Astrocyte (in vitro differentiated cells and primary cell): Measurements from ENCODE around the gene SH3GL2. TPM values are rescaled to one million over a fixed set of nuclear protein-coding genes. Genes with fewer than 3 reads are reported as not detected.

ENCODE experiments used
- DNase-seq: peaks from one replicate; pipeline ENCODE4 v3.0.0-alpha.2; 2010; ENCODE audit warnings: low read depth
- FAIRE-seq: peaks from 2 replicates; lab custom pipeline; 2011; peaks lifted over from hg19 to GRCh38; lab: Jason Lieb, UNC
- H2AFZ ChIP-seq: 2 replicates; pipeline ENCODE4 v1.6.0; 2012; ENCODE audit warnings: low read depth, low read length, inconsistent platforms
- H3K27ac ChIP-seq: 2 replicates; pipeline ENCODE4 v1.5.1; 2011; ENCODE audit warnings: low read depth, low read length, inconsistent platforms
- H3K27me3 ChIP-seq: 2 replicates; pipeline ENCODE4 v1.6.0; 2011; ENCODE audit warnings: low read length, inconsistent platforms; ENCODE audit not compliant: insufficient read depth
- H3K36me3 ChIP-seq: 2 replicates; pipeline ENCODE4 v1.5.1; 2011; ENCODE audit warnings: low read length, inconsistent platforms; ENCODE audit not compliant: insufficient read depth
- H3K4me1 ChIP-seq: 2 replicates; pipeline ENCODE4 v1.5.1; 2011; ENCODE audit warnings: low read length, inconsistent platforms; ENCODE audit not compliant: insufficient read depth
- H3K4me2 ChIP-seq: 2 replicates; pipeline ENCODE4 v1.6.0; 2012; ENCODE audit warnings: low read length, inconsistent platforms
- H3K4me3 ChIP-seq: 2 replicates; pipeline ENCODE4 v1.5.1; 2011; ENCODE audit warnings: low read depth, mild to moderate bottlenecking, low read length, inconsistent platforms; ENCODE audit not compliant: insufficient read depth
- H3K79me2 ChIP-seq: 2 replicates; pipeline ENCODE4 v1.6.0; 2012; ENCODE audit warnings: mild to moderate bottlenecking, low read length, inconsistent platforms; ENCODE audit not compliant: insufficient read depth
- H3K9ac ChIP-seq: 2 replicates; pipeline ENCODE4 v1.6.0; 2012; ENCODE audit warnings: mild to moderate bottlenecking, low read length, inconsistent platforms
- H3K9me3 ChIP-seq: 2 replicates; pipeline ENCODE4 v1.5.1; 2012; ENCODE audit warnings: low read depth, mild to moderate bottlenecking, low read length, inconsistent platforms; ENCODE audit not compliant: insufficient read depth
- H4K20me1 ChIP-seq: 2 replicates; pipeline ENCODE4 v1.6.0; 2012; ENCODE audit warnings: low read length, inconsistent platforms; ENCODE audit not compliant: insufficient read depth
- H3K27ac Mint-ChIP-seq: one replicate; pipeline ENCODE4 v1.8.0; 2021; ENCODE audit warnings: mild to moderate bottlenecking, mixed read lengths; ENCODE audit not compliant: unreplicated experiment
- H3K27me3 Mint-ChIP-seq: one replicate; pipeline ENCODE4 v1.8.0; 2021; ENCODE audit warnings: low read depth, mixed read lengths; ENCODE audit not compliant: unreplicated experiment
- H3K36me3 Mint-ChIP-seq: one replicate; pipeline ENCODE4 v1.8.0; 2021; ENCODE audit warnings: low read depth, mixed read lengths; ENCODE audit not compliant: unreplicated experiment
- H3K4me1 Mint-ChIP-seq: one replicate; pipeline ENCODE4 v1.8.0; 2021; ENCODE audit warnings: low read depth, mixed read lengths; ENCODE audit not compliant: unreplicated experiment
- H3K4me3 Mint-ChIP-seq: one replicate; pipeline ENCODE4 v1.8.0; 2021; ENCODE audit warnings: mild to moderate bottlenecking, moderate library complexity, mixed read lengths; ENCODE audit not compliant: unreplicated experiment
- H3K9me3 Mint-ChIP-seq: one replicate; pipeline ENCODE4 v1.8.0; 2021; ENCODE audit warnings: mild to moderate bottlenecking, mixed read lengths; ENCODE audit not compliant: unreplicated experiment
- EZH2 ChIP-seq: IDR thresholded peaks from 2 replicates; pipeline ENCODE4 v1.6.1; 2012; ENCODE audit warnings: mild to moderate bottlenecking, low read length, inconsistent platforms; ENCODE audit not compliant: insufficient read depth
- total RNA-seq: library from RNA; stranded (reverse); gene quantifications from 2 replicates; pipeline ENCODE4 v1.2.1, GENCODE V29; 2021
- TF ChIP-seq, protein P1 (sequence below): IDR thresholded peaks from 2 replicates; pipeline ENCODE4 v1.5.1; 2011; ENCODE audit warnings: low read depth, mild to moderate bottlenecking, inconsistent platforms, low read length, moderate library complexity; ENCODE audit not compliant: insufficient read depth

SH3GL2 gene
- total RNA-seq, 1 donor from 2014 or later, result 0.16 TPM

DNA sequence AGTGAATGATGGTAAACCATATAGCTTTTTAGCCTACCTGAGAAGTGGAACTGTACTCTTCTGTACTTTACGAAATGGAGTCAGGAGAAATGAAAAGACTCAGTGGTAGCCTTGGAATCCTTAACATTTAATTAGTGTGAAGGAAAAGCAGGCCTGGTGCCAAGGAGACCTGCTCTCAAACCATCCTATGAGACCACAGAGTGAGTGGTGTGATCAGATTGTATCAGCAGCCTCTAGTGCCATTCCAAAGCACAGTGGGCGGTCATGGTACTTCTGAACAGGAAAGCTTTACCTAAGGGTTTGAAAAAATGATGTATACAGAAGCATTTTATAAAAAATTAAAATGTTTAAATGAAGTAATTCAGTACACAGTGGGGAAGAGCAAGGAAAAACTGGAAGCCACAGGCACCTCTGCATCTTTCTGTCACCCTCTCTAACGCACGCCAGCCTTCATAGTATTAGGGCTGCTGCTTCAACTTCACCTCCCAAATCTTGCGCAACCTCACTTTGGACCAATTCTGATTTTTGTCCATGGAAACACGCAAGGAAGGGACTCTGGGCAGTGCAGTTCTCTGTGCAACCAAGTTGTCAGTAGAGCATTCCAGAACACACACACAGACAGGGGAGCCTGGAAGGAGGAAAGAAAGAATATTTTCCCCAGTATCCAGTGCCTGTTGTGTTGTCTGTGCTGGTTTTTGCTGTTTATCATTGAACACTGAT, 203.7 kb downstream of the SH3GL2 start:
- no peaks in the 10 kb centered on the region for H3K4me1 Mint-ChIP-seq
- no peak overlapping the region for H3K4me2 ChIP-seq
- no peaks in the 10 kb centered on the region for H3K36me3 ChIP-seq
- no peaks in the 10 kb centered on the region for H4K20me1 ChIP-seq
- H3K27ac ChIP-seq, result no peak overlapping the region
- no peaks in the 10 kb centered on the region for H3K79me2 ChIP-seq
- no peak overlapping the region for H3K27ac Mint-ChIP-seq
- FAIRE-seq, result no peak
- no peak overlapping the region for H2AFZ ChIP-seq
- TF ChIP-seq EZH2, result no peak
- TF ChIP-seq, protein P1, sequence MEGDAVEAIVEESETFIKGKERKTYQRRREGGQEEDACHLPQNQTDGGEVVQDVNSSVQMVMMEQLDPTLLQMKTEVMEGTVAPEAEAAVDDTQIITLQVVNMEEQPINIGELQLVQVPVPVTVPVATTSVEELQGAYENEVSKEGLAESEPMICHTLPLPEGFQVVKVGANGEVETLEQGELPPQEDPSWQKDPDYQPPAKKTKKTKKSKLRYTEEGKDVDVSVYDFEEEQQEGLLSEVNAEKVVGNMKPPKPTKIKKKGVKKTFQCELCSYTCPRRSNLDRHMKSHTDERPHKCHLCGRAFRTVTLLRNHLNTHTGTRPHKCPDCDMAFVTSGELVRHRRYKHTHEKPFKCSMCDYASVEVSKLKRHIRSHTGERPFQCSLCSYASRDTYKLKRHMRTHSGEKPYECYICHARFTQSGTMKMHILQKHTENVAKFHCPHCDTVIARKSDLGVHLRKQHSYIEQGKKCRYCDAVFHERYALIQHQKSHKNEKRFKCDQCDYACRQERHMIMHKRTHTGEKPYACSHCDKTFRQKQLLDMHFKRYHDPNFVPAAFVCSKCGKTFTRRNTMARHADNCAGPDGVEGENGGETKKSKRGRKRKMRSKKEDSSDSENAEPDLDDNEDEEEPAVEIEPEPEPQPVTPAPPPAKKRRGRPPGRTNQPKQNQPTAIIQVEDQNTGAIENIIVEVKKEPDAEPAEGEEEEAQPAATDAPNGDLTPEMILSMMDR, result no peak
- no peaks in the 10 kb centered on the region for H3K9me3 Mint-ChIP-seq
- H3K4me3 ChIP-seq, result no peak overlapping the region
- H3K9me3 ChIP-seq, result no peaks in the 10 kb centered on the region
- H3K27me3 Mint-ChIP-seq, result no peaks in the 10 kb centered on the region
- no peak overlapping the region for H3K9ac ChIP-seq
- H3K36me3 Mint-ChIP-seq, result no peaks in the 10 kb centered on the region
- H3K4me3 Mint-ChIP-seq, result no peak overlapping the region
- no peaks in the 10 kb centered on the region for H3K4me1 ChIP-seq
- DNase-seq, result no peak
- H3K27me3 ChIP-seq, result no peaks in the 10 kb centered on the region

DNA sequence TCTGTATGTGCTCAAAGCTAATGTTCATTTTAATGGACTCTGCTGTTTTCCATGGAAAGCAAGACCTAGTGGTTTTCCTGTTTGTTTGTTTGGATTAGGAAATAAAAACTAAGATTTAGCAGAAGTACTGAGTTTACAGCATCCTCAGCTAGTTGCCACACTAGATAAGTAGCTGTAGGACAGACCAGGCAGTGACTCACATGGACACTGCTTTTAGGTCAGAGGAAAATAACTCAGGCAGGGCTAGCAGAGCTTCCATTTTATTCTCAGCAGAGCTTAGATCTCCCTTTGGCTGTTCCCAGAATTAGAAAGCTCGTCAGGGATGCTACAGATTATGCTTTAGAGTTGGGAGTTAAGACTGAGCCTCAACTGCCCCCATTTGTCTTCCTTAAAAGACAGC, 204.4 kb downstream of the SH3GL2 start:
- Mint-ChIP-seq H3K36me3 (no peaks in the 10 kb centered on the region), H3K4me3 (no peak overlapping the region), H3K27ac (no peak overlapping the region), H3K27me3 (no peaks in the 10 kb centered on the region), H3K9me3 (no peaks in the 10 kb centered on the region), H3K4me1 (no peaks in the 10 kb centered on the region)
- H3K79me2 ChIP-seq, result no peaks in the 10 kb centered on the region
- H3K4me2 ChIP-seq, result no peak overlapping the region
- DNase-seq, result no peak
- H2AFZ ChIP-seq, result no peak overlapping the region
- no peaks in the 10 kb centered on the region for H3K27me3 ChIP-seq
- no peaks in the 10 kb centered on the region for H3K4me1 ChIP-seq
- no peak overlapping the region for H3K27ac ChIP-seq
- FAIRE-seq, result no peak
- H4K20me1 ChIP-seq, result no peaks in the 10 kb centered on the region
- TF ChIP-seq EZH2, result no peak
- TF ChIP-seq, protein P1, result no peak
- no peaks in the 10 kb centered on the region for H3K9me3 ChIP-seq
- no peak overlapping the region for H3K9ac ChIP-seq
- no peak overlapping the region for H3K4me3 ChIP-seq
- no peaks in the 10 kb centered on the region for H3K36me3 ChIP-seq

DNA sequence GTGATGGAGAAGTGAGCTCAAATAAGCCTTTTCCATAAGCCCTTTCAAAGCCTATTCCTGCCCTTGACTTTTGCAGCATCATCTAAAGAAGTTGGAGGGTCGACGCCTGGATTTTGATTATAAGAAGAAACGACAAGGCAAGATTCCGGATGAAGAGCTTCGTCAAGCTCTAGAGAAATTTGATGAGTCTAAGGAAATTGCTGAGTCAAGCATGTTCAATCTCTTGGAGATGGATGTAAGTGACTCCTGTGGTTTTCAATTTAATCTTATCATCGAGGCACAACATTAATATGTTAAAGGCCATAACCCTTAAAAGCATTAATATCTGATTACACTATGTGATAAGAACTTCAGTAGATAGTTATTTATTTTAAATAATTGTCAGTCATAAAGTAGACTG, 210.4 kb downstream of the SH3GL2 start:
- peaks cover 11% of the 10 kb centered on the region for H3K27me3 Mint-ChIP-seq
- H3K9me3 Mint-ChIP-seq, result no peaks in the 10 kb centered on the region
- no peaks in the 10 kb centered on the region for H3K79me2 ChIP-seq
- no peaks in the 10 kb centered on the region for H4K20me1 ChIP-seq
- H3K36me3 ChIP-seq, result no peaks in the 10 kb centered on the region
- no peak for TF ChIP-seq EZH2
- TF ChIP-seq, protein P1, result no peak
- H3K4me2 ChIP-seq, result no peak overlapping the region
- FAIRE-seq (no peak), DNase-seq (no peak)
- H3K27ac ChIP-seq, result no peak overlapping the region
- H3K4me1 ChIP-seq, result no peaks in the 10 kb centered on the region
- no peaks in the 10 kb centered on the region for H3K27me3 ChIP-seq
- no peak overlapping the region for H3K4me3 ChIP-seq
- no peak overlapping the region for H3K9ac ChIP-seq
- no peak overlapping the region for H3K27ac Mint-ChIP-seq
- H3K4me1 Mint-ChIP-seq, result no peaks in the 10 kb centered on the region
- no peaks in the 10 kb centered on the region for H3K36me3 Mint-ChIP-seq
- H2AFZ ChIP-seq, result no peak overlapping the region
- no peak overlapping the region for H3K4me3 Mint-ChIP-seq
- no peaks in the 10 kb centered on the region for H3K9me3 ChIP-seq
